ENCODE results near the gene STMN1.
"Not testable (repeated sequence)": the region's sequence is repeated elsewhere in the genome, so short reads cannot be mapped to it uniquely, and the experiment has no call there.

- not testable (repeated sequence) for TF ChIP-seq CTCF (conservative IDR thresholded peaks at IDR 0.05 in 1 of 2, IDR thresholded peaks at IDR 0.05 in 1 of 2; ENCODE audit: extremely low read depth in 1 of 2, insufficient read depth in 1 of 2, low read depth in 1 of 2, low read length in 2 of 2); EZH2 (IDR thresholded peaks at IDR 0.05; ENCODE audit: borderline replicate concordance, low read length)
These were observed 26.7 kb upstream of the STMN1 start for GRCh38 chr1:25932811-25933400.

Data from mammary epithelial cell (primary cell).